ENCODE measurements around the gene P2RX6.

- TF ChIP-seq PATZ1 (CRISPR knock-in tag; IDR thresholded peaks at IDR 0.05; ENCODE audit: borderline replicate concordance) (no peak), CSDC2 (CRISPR knock-in tag; IDR thresholded peaks at IDR 0.05) (no peak), ZNF565 (CRISPR knock-in tag; conservative IDR thresholded peaks at IDR 0.05; ENCODE audit: low read depth) (no peak), ZFP30 (CRISPR knock-in tag; IDR thresholded peaks at IDR 0.05) (no peak), ZNF70 (CRISPR knock-in tag; IDR thresholded peaks at IDR 0.05) (no peak), ZFP3 (CRISPR knock-in tag; IDR thresholded peaks at IDR 0.05) (no peak), GLIS3 (CRISPR knock-in tag; IDR thresholded peaks at IDR 0.05) (no peak), RARB (CRISPR knock-in tag; IDR thresholded peaks at IDR 0.05) (no peak)
- TF ChIP-seq, protein P1, sequence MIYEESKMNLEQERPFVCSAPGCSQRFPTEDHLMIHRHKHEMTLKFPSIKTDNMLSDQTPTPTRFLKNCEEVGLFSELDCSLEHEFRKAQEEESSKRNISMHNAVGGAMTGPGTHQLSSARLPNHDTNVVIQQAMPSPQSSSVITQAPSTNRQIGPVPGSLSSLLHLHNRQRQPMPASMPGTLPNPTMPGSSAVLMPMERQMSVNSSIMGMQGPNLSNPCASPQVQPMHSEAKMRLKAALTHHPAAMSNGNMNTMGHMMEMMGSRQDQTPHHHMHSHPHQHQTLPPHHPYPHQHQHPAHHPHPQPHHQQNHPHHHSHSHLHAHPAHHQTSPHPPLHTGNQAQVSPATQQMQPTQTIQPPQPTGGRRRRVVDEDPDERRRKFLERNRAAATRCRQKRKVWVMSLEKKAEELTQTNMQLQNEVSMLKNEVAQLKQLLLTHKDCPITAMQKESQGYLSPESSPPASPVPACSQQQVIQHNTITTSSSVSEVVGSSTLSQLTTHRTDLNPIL (CRISPR knock-in tag; IDR thresholded peaks at IDR 0.05; ENCODE audit: low read depth), result no peak
Measured at GRCh38 chr22:20979940-20980453, 35.0 kb upstream of the P2RX6 start.

Data from SK-N-SH treated with all-trans-retinoic acid at 6 μM for 48 hours (cell line).